Measurements from ENCODE around the gene GLYATL2. TPM values are rescaled to one million over a fixed set of nuclear protein-coding genes. Genes with fewer than 3 reads are reported as not detected.
A peak's percentile ranks its signal among the peaks of the same experiment; 100 is the strongest.

Gene GLYATL2
- 0.13 TPM in 1 of 2 replicates, not detected in the other for total RNA-seq

- Histone ChIP-seq H3K4me3 (ENCODE audit: low read depth, low read length) (no peak within 1 kb of the TSS), H3K27me3 (ENCODE audit: control insufficient read depth, insufficient read depth, low read length) (peaks cover 2% of the 10 kb centered on the region), H3K36me3 (ENCODE audit: control insufficient read depth, insufficient read depth, low read length) (no peaks in the 10 kb centered on the region)
- no peak for TF ChIP-seq CTCF (IDR thresholded peaks at IDR 0.05; ENCODE audit: insufficient read depth, low read length, severe bottlenecking)
- DNase-seq (ENCODE audit: low read depth) (no peak), FAIRE-seq (no peak)
Measured at GRCh38 chr11:58844361-58845005, at the start of gene GLYATL2. Gene GLYATL2 (minus strand): TSS chr11:58844704. CDS start chr11:58839612, 5,092 bp downstream.

- Histone ChIP-seq H3K36me3 (ENCODE audit: control insufficient read depth, insufficient read depth, low read length) (no peaks in the 10 kb centered on the region), H3K4me3 (ENCODE audit: low read depth, low read length) (no peak overlapping the region), H3K27me3 (ENCODE audit: control insufficient read depth, insufficient read depth, low read length) (no peaks in the 10 kb centered on the region)
- DNase-seq (ENCODE audit: low read depth) = no peak
- no peak for TF ChIP-seq CTCF (IDR thresholded peaks at IDR 0.05; ENCODE audit: insufficient read depth, low read length, severe bottlenecking)
- no peak for FAIRE-seq
Measured at GRCh38 chr11:58893899-58894298, 49.4 kb upstream of the GLYATL2 start.

GRCh38 chr11:58888579-58888978 lies 44.1 kb upstream of the GLYATL2 start:
- H3K4me3 ChIP-seq (ENCODE audit: low read depth, low read length) = no peak overlapping the region
- no peak for TF ChIP-seq CTCF (IDR thresholded peaks at IDR 0.05; ENCODE audit: insufficient read depth, low read length, severe bottlenecking)
- H3K27me3 ChIP-seq (ENCODE audit: control insufficient read depth, insufficient read depth, low read length) = no peaks in the 10 kb centered on the region
- FAIRE-seq = no peak
- no peaks in the 10 kb centered on the region for H3K36me3 ChIP-seq (ENCODE audit: control insufficient read depth, insufficient read depth, low read length)
- DNase-seq (ENCODE audit: low read depth) = peak; percentile 52

GRCh38 chr11:58887452-58887851 lies 42.9 kb upstream of the GLYATL2 start:
- Histone ChIP-seq H3K4me3 (ENCODE audit: low read depth, low read length) (no peak overlapping the region), H3K27me3 (ENCODE audit: control insufficient read depth, insufficient read depth, low read length) (no peaks in the 10 kb centered on the region), H3K36me3 (ENCODE audit: control insufficient read depth, insufficient read depth, low read length) (no peaks in the 10 kb centered on the region)
- FAIRE-seq = no peak
- DNase-seq (ENCODE audit: low read depth) = no peak
- no peak for TF ChIP-seq CTCF (IDR thresholded peaks at IDR 0.05; ENCODE audit: insufficient read depth, low read length, severe bottlenecking)

- H3K27me3 ChIP-seq (ENCODE audit: control insufficient read depth, insufficient read depth, low read length) = no peaks in the 10 kb centered on the region
- DNase-seq (ENCODE audit: low read depth) (no peak), FAIRE-seq (no peak)
- no peak overlapping the region for H3K4me3 ChIP-seq (ENCODE audit: low read depth, low read length)
- no peak for TF ChIP-seq CTCF (IDR thresholded peaks at IDR 0.05; ENCODE audit: insufficient read depth, low read length, severe bottlenecking)
- H3K36me3 ChIP-seq (ENCODE audit: control insufficient read depth, insufficient read depth, low read length) = no peaks in the 10 kb centered on the region
Measured at GRCh38 chr11:58880625-58881024, 36.1 kb upstream of the GLYATL2 start.

- FAIRE-seq = no peak
Measured at GRCh38 chr11:58880166-58880565, 35.7 kb upstream of the GLYATL2 start.

More at GRCh38 chr11:58880166-58880565, 35.7 kb upstream of the GLYATL2 start:
- no peak for TF ChIP-seq CTCF (IDR thresholded peaks at IDR 0.05; ENCODE audit: insufficient read depth, low read length, severe bottlenecking)
- H3K4me3 ChIP-seq (ENCODE audit: low read depth, low read length) = no peak overlapping the region
- no peak for DNase-seq (ENCODE audit: low read depth)
- H3K36me3 ChIP-seq (ENCODE audit: control insufficient read depth, insufficient read depth, low read length) = no peaks in the 10 kb centered on the region
- H3K27me3 ChIP-seq (ENCODE audit: control insufficient read depth, insufficient read depth, low read length) = no peaks in the 10 kb centered on the region
